WTC11 (cell line): Measurements from ENCODE around the gene KCTD16. TPM values are rescaled to one million over a fixed set of nuclear protein-coding genes. Genes with fewer than 3 reads are reported as not detected.
A peak's percentile ranks its signal among the peaks of the same experiment; 100 is the strongest.

Source experiments
- ATAC-seq: fragments of 200-7000 bp; cut with Tn5 transposase; 2 replicates; pipeline ENCODE4 v1.10.0; 2021; ENCODE audit warnings: mild to moderate bottlenecking, moderate library complexity
- CTCF ChIA-PET: fragments of 300-600 bp; sonication (Branson Sonifier 250); formaldehyde crosslinking; loops from one replicate; lab custom pipeline; 2021; ENCODE audit warnings: antibody characterized with exemption; lab: Charles Lee
- POLR2A ChIA-PET: fragments of 350-600 bp; sonication (Branson Sonifier 250); formaldehyde crosslinking; loops from one replicate; lab custom pipeline; 2021; ENCODE audit warnings: antibody characterized with exemption; lab: Charles Lee
- DNase-seq: peaks from one replicate; pipeline ENCODE4 v3.0.0; 2021; ENCODE audit warnings: low spot score
- H3K27ac Mint-ChIP-seq: 2 replicates; pipeline ENCODE4 v1.8.0; 2021; ENCODE audit warnings: mixed read lengths
- H3K27me3 Mint-ChIP-seq: 2 replicates; pipeline ENCODE4 v1.8.0; 2021; ENCODE audit warnings: low read depth, mild to moderate bottlenecking, moderate library complexity, mixed read lengths
- H3K36me3 Mint-ChIP-seq: 2 replicates; pipeline ENCODE4 v1.8.0; 2021; ENCODE audit warnings: mixed read lengths
- H3K4me1 Mint-ChIP-seq: 2 replicates; pipeline ENCODE4 v1.8.0; 2022; ENCODE audit warnings: mixed read lengths
- H3K4me3 Mint-ChIP-seq: 2 replicates; pipeline ENCODE4 v1.8.0; 2021; ENCODE audit warnings: mild to moderate bottlenecking, moderate library complexity, mixed read lengths
- H3K9me3 Mint-ChIP-seq: 2 replicates; pipeline ENCODE4 v1.8.0; 2021; ENCODE audit warnings: mixed read lengths
- CBFB ChIP-seq: sonication (generic); formaldehyde crosslinking; IDR thresholded peaks from 2 replicates; pipeline ENCODE4 v1.8.1; 2022; ENCODE audit warnings: mild to moderate bottlenecking, low read depth, missing genetic modification reagents
- CREB1 ChIP-seq: sonication (generic); formaldehyde crosslinking; IDR thresholded peaks from 2 replicates; pipeline ENCODE4 v1.8.0; 2023; ENCODE audit warnings: mild to moderate bottlenecking, missing genetic modification reagents
- ETV6 ChIP-seq: sonication (generic); formaldehyde crosslinking; IDR thresholded peaks from 2 replicates; pipeline ENCODE4 v1.8.1; 2022; ENCODE audit warnings: mild to moderate bottlenecking, missing genetic modification reagents
- GRHL2 ChIP-seq: fragments of 250-450 bp; sonication (Bioruptor Pico); IDR thresholded peaks from 2 replicates; pipeline ENCODE4 v1.8.0; 2022; ENCODE audit warnings: mild to moderate bottlenecking, moderate library complexity; ENCODE audit not compliant: insufficient replicate concordance, severe bottlenecking
- NFE2L1 ChIP-seq: sonication (generic); formaldehyde crosslinking; IDR thresholded peaks from 2 replicates; pipeline ENCODE4 v1.8.1; 2023; ENCODE audit warnings: missing genetic modification reagents
- RELA ChIP-seq: sonication (generic); formaldehyde crosslinking; IDR thresholded peaks from 2 replicates; pipeline ENCODE4 v1.8.1; 2022; ENCODE audit warnings: missing genetic modification reagents, mild to moderate bottlenecking, borderline replicate concordance
- TEAD4 ChIP-seq: sonication (generic); formaldehyde crosslinking; IDR thresholded peaks from 2 replicates; pipeline ENCODE4 v1.8.0; 2022; ENCODE audit warnings: mild to moderate bottlenecking, missing genetic modification reagents
- TP53 ChIP-seq: sonication (generic); formaldehyde crosslinking; IDR thresholded peaks from 2 replicates; pipeline ENCODE4 v1.8.1; 2023; ENCODE audit warnings: mild to moderate bottlenecking, missing genetic modification reagents
- ZNF121 ChIP-seq: sonication (generic); formaldehyde crosslinking; IDR thresholded peaks from 2 replicates; pipeline ENCODE4 v1.8.0; 2023; ENCODE audit warnings: missing genetic modification reagents
- ZNF263 ChIP-seq: sonication (generic); formaldehyde crosslinking; IDR thresholded peaks from 2 replicates; pipeline ENCODE4 v1.8.1; 2022; ENCODE audit warnings: low read depth, mild to moderate bottlenecking, moderate library complexity, missing genetic modification reagents
- ZNF396 ChIP-seq: fragments of 250-450 bp; sonication (Bioruptor Pico); IDR thresholded peaks from 2 replicates; pipeline ENCODE4 v1.8.0; 2021; ENCODE audit warnings: mild to moderate bottlenecking, moderate library complexity, borderline replicate concordance
- ZNF416 ChIP-seq: fragments of 250-450 bp; sonication (Bioruptor Pico); IDR thresholded peaks from 2 replicates; pipeline ENCODE4 v1.9.0; 2021; ENCODE audit warnings: mild to moderate bottlenecking, inconsistent platforms
- total RNA-seq: library from RNA; stranded (reverse); gene quantifications from 3 replicates; pipeline ENCODE4 v1.2.3, GENCODE V29; 2021
- TF ChIP-seq, protein P1 (sequence below): sonication (generic); formaldehyde crosslinking; IDR thresholded peaks from 2 replicates; pipeline ENCODE4 v1.8.1; 2022; ENCODE audit warnings: missing genetic modification reagents, borderline replicate concordance
- TF ChIP-seq, protein P2 (sequence below): fragments of 250-450 bp; sonication (Bioruptor Pico); IDR thresholded peaks from 2 replicates; pipeline ENCODE4 v1.8.0; 2021; ENCODE audit warnings: mild to moderate bottlenecking
- TF ChIP-seq, protein P3 (sequence below): sonication (generic); formaldehyde crosslinking; IDR thresholded peaks from 2 replicates; pipeline ENCODE4 v1.8.1; 2023; ENCODE audit warnings: mild to moderate bottlenecking, missing genetic modification reagents
- TF ChIP-seq, protein P4 (sequence below): sonication (generic); formaldehyde crosslinking; IDR thresholded peaks from 2 replicates; pipeline ENCODE4 v1.8.1; 2023; ENCODE audit warnings: mild to moderate bottlenecking, missing genetic modification reagents
- TF ChIP-seq, protein P5 (sequence below): fragments of 250-450 bp; sonication (Bioruptor Pico); conservative IDR thresholded peaks from 2 replicates; pipeline ENCODE4 v1.9.0; 2021; ENCODE audit warnings: mild to moderate bottlenecking
- TF ChIP-seq, protein P6 (sequence below): fragments of 250-450 bp; sonication (Bioruptor Pico); IDR thresholded peaks from 2 replicates; pipeline ENCODE4 v2.1.2; 2022; ENCODE audit warnings: mild to moderate bottlenecking, moderate library complexity
- TF ChIP-seq, protein P7 (sequence below): sonication (generic); formaldehyde crosslinking; IDR thresholded peaks from 2 replicates; pipeline ENCODE4 v1.8.1; 2022; ENCODE audit warnings: low read depth, mild to moderate bottlenecking, moderate library complexity, missing genetic modification reagents, borderline replicate concordance

Gene KCTD16
- total RNA-seq, 1 experiment from 2014 or later, result 0.20 TPM

DNA sequence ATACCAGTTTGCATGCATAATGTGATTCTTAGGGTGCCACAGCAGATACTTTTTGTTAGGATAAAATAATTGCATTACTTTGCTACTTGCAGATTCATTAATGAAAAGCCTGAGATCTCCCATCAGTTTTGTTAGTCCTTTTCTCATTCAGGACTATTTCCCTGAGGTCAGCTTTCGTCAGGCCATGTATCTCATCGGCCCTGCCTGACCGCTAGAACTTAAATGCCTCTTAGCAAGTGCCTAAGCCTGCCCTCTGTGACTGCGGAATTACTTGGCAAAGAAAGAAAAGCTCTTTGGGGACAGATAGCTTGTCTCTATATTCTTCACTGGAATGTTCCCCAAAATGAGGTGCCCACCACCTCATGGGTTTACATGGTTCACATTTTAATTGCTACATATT lies 147.8 kb downstream of the KCTD16 start:
- ATAC-seq (peak; percentile 86), DNase-seq (peak; percentile 23)
- peak overlapping the region; percentile 87 for H3K27ac Mint-ChIP-seq
- H3K36me3 Mint-ChIP-seq, result no peaks in the 10 kb centered on the region
- ChIA-PET CTCF (interaction anchor here (0.9 kb wide), 1 partner anchor 15 kb away, joined by 3 read pairs; no protein-coding TSS in a partner anchor), POLR2A (no interaction called here)
- no peaks in the 10 kb centered on the region for H3K9me3 Mint-ChIP-seq
- no peak overlapping the region for H3K4me3 Mint-ChIP-seq
- no peaks in the 10 kb centered on the region for H3K27me3 Mint-ChIP-seq
- no peak for TF ChIP-seq ZNF121 (CRISPR knock-in tag)
- no peak for TF ChIP-seq GRHL2
- TF ChIP-seq, protein P1, sequence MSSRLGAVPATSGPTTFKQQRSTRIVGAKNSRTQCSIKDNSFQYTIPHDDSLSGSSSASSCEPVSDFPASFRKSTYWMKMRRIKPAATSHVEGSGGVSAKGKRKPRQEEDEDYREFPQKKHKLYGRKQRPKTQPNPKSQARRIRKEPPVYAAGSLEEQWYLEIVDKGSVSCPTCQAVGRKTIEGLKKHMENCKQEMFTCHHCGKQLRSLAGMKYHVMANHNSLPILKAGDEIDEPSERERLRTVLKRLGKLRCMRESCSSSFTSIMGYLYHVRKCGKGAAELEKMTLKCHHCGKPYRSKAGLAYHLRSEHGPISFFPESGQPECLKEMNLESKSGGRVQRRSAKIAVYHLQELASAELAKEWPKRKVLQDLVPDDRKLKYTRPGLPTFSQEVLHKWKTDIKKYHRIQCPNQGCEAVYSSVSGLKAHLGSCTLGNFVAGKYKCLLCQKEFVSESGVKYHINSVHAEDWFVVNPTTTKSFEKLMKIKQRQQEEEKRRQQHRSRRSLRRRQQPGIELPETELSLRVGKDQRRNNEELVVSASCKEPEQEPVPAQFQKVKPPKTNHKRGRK (CRISPR knock-in tag), result no peak
- no peak for TF ChIP-seq ZNF396 (CRISPR knock-in tag)
- TF ChIP-seq, protein P2, sequence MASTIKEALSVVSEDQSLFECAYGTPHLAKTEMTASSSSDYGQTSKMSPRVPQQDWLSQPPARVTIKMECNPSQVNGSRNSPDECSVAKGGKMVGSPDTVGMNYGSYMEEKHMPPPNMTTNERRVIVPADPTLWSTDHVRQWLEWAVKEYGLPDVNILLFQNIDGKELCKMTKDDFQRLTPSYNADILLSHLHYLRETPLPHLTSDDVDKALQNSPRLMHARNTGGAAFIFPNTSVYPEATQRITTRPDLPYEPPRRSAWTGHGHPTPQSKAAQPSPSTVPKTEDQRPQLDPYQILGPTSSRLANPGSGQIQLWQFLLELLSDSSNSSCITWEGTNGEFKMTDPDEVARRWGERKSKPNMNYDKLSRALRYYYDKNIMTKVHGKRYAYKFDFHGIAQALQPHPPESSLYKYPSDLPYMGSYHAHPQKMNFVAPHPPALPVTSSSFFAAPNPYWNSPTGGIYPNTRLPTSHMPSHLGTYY, result no peak
- TF ChIP-seq RELA, result no peak
- no peak for TF ChIP-seq NFE2L1 (CRISPR knock-in tag)
- TF ChIP-seq, protein P3, sequence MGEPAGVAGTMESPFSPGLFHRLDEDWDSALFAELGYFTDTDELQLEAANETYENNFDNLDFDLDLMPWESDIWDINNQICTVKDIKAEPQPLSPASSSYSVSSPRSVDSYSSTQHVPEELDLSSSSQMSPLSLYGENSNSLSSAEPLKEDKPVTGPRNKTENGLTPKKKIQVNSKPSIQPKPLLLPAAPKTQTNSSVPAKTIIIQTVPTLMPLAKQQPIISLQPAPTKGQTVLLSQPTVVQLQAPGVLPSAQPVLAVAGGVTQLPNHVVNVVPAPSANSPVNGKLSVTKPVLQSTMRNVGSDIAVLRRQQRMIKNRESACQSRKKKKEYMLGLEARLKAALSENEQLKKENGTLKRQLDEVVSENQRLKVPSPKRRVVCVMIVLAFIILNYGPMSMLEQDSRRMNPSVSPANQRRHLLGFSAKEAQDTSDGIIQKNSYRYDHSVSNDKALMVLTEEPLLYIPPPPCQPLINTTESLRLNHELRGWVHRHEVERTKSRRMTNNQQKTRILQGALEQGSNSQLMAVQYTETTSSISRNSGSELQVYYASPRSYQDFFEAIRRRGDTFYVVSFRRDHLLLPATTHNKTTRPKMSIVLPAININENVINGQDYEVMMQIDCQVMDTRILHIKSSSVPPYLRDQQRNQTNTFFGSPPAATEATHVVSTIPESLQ, result no peak
- TF ChIP-seq, protein P4, sequence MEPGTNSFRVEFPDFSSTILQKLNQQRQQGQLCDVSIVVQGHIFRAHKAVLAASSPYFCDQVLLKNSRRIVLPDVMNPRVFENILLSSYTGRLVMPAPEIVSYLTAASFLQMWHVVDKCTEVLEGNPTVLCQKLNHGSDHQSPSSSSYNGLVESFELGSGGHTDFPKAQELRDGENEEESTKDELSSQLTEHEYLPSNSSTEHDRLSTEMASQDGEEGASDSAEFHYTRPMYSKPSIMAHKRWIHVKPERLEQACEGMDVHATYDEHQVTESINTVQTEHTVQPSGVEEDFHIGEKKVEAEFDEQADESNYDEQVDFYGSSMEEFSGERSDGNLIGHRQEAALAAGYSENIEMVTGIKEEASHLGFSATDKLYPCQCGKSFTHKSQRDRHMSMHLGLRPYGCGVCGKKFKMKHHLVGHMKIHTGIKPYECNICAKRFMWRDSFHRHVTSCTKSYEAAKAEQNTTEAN (CRISPR knock-in tag), result no peak
- no peak for TF ChIP-seq ZNF416 (CRISPR knock-in tag)
- TF ChIP-seq, protein P5, sequence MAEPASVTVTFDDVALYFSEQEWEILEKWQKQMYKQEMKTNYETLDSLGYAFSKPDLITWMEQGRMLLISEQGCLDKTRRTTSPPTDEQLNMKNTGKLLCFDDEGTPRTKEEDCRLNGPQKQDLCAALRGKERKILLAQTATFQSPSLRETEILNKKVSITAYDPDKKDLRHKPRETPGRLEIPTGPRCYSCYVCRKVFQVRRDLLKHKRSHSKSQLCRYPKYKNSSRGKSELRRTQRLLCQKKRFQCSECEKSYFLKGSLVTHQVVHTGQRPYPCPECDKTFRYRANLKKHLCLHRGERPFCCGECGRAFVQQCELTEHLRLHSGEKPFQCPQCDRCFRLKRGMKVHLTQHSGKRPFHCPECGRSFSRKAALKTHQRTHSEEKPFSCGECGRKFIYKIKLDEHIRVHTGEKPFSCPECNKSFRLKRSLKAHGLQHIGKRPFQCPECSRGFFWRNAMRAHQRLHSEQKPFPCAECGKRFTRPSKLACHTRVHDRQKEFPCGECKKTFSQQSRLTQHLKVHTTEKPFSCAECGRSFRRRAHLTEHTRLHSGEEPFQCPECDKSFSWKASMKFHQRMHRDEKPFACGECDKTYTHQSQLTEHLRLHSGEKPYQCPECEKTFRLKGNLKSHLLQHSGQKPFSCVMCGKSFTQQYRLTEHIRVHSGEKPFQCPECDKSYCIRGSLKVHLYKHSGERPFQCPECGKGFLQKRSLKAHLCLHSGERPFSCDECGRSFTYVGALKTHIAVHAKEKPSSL (CRISPR knock-in tag), result no peak
- no peak for TF ChIP-seq ETV6
- H3K4me1 Mint-ChIP-seq, result peaks cover 21% of the 10 kb centered on the region

DNA sequence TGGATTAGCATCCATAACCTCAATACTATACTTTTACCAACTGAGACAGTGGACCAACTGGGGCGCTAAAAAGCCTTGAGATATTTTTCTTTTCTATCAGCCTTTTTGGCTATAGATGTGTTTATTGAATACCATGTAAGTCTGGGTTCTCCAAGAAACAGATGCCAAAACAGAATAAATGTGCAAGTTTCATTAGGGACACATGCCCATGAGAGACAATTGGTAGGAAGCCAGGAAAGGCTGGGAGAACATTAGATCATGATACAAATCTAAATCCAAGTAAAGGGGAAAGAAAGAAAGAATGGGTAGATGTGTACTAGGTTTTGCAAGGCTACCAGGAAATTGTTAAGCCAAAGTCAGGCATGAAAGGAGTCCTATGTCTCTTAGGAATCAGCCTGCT lies 152.5 kb downstream of the KCTD16 start:
- H3K36me3 Mint-ChIP-seq, result no peaks in the 10 kb centered on the region
- H3K27me3 Mint-ChIP-seq, result no peaks in the 10 kb centered on the region
- CTCF ChIA-PET, result interaction anchor here (0.5 kb wide), 1 partner anchor 142 kb away, joined by 5 read pairs; no protein-coding TSS in a partner anchor
- POLR2A ChIA-PET, result no interaction called here
- DNase-seq, result no peak
- H3K4me1 Mint-ChIP-seq, result peaks cover 10% of the 10 kb centered on the region
- no peak for ATAC-seq
- H3K9me3 Mint-ChIP-seq, result peaks cover 4% of the 10 kb centered on the region; the same call in 1 of the 2 replicates
- H3K4me3 Mint-ChIP-seq, result no peak overlapping the region
- TF ChIP-seq GRHL2, result no peak
- TF ChIP-seq TEAD4 (CRISPR knock-in tag), result no peak
- TF ChIP-seq, protein P6, sequence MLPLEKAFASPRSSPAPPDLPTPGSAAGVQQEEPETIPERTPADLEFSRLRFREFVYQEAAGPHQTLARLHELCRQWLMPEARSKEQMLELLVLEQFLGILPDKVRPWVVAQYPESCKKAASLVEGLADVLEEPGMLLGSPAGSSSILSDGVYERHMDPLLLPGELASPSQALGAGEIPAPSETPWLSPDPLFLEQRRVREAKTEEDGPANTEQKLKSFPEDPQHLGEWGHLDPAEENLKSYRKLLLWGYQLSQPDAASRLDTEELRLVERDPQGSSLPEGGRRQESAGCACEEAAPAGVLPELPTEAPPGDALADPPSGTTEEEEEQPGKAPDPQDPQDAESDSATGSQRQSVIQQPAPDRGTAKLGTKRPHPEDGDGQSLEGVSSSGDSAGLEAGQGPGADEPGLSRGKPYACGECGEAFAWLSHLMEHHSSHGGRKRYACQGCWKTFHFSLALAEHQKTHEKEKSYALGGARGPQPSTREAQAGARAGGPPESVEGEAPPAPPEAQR (CRISPR knock-in tag), result no peak
- TF ChIP-seq, protein P7, sequence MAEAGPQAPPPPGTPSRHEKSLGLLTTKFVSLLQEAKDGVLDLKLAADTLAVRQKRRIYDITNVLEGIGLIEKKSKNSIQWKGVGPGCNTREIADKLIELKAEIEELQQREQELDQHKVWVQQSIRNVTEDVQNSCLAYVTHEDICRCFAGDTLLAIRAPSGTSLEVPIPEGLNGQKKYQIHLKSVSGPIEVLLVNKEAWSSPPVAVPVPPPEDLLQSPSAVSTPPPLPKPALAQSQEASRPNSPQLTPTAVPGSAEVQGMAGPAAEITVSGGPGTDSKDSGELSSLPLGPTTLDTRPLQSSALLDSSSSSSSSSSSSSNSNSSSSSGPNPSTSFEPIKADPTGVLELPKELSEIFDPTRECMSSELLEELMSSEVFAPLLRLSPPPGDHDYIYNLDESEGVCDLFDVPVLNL, result no peak
- no peak for TF ChIP-seq CREB1
- TF ChIP-seq CBFB (CRISPR knock-in tag), result no peak
- TF ChIP-seq ZNF263, result no peak
- TF ChIP-seq ETV6, result no peak
- no peak for TF ChIP-seq TP53 (CRISPR knock-in tag)
- TF ChIP-seq, protein P1 (CRISPR knock-in tag), result no peak
- TF ChIP-seq, all 79 proteins: peak for 0
- no peak overlapping the region for H3K27ac Mint-ChIP-seq
